Cardiac muscle cell (in vitro differentiated cells and primary cell): ENCODE data around the gene ACVR1C. TPM values are rescaled to one million over a fixed set of nuclear protein-coding genes. Genes with fewer than 3 reads are reported as not detected.

Source experiments
- DNase-seq, 2 donors: peaks; one replicate each; pipeline versions ENCODE4 v3.0.0 to v3.0.0-alpha.2; 2010 to 2017; ENCODE audit warnings: low read depth in 1 of 2, low spot score in 1 of 2
- H3K27ac ChIP-seq: fragments of 200-600 bp; sonication (generic); 2 replicates; pipeline ENCODE4 v1.5.1; 2016
- H3K27me3 ChIP-seq: fragments of 200-600 bp; sonication (generic); 2 replicates; pipeline ENCODE4 v1.6.0; 2016; ENCODE audit warnings: control low read depth
- H3K36me3 ChIP-seq: fragments of 200-600 bp; sonication (generic); 2 replicates; pipeline ENCODE4 v1.5.1; 2016; ENCODE audit warnings: control low read depth
- H3K4me1 ChIP-seq: fragments of 200-600 bp; sonication (generic); 2 replicates; pipeline ENCODE4 v1.8.1; 2017; ENCODE audit warnings: low read depth, mild to moderate bottlenecking, mixed run types
- H3K4me3 ChIP-seq: fragments of 200-600 bp; sonication (generic); 2 replicates; pipeline ENCODE4 v1.5.1; 2016; ENCODE audit warnings: mild to moderate bottlenecking
- H3K9me3 ChIP-seq: fragments of 200-600 bp; sonication (generic); 2 replicates; pipeline ENCODE4 v1.5.1; 2017; ENCODE audit warnings: low read depth, mild to moderate bottlenecking, control low read depth
- CTCF ChIP-seq: IDR thresholded peaks from 2 replicates; pipeline ENCODE4 v1.5.1; 2012; ENCODE audit warnings: low read depth, mild to moderate bottlenecking, low read length
- polyA plus RNA-seq: library from polyadenylated mRNA; unstranded; fragments of >200 nt; fragmentation: Nextera tagmentation; extraction: Ambion mirVana; gene quantifications from 2 replicates; pipeline ENCODE4 v1.2.1, GENCODE V29; 2016
- total RNA-seq: library from RNA; depleted of rRNA; stranded (reverse); fragments of >200 nt; gene quantifications from 2 replicates; pipeline ENCODE4 v1.2.3, GENCODE V29; 2016

Gene ACVR1C
- total and polyA plus RNA-seq, 2 experiments from 2014 or later, result 0.09 TPM; not detected in 1

- Histone ChIP-seq H3K36me3 (no peaks in the 10 kb centered on the region), H3K4me1 (no peaks in the 10 kb centered on the region), H3K27me3 (no peaks in the 10 kb centered on the region), H3K9me3 (no peaks in the 10 kb centered on the region), H3K4me3 (no peak overlapping the region), H3K27ac (no peak overlapping the region)
- no peak for TF ChIP-seq CTCF
- no peak for DNase-seq
Observed at GRCh38 chr2:157476953-157477709, 151.5 kb downstream of the ACVR1C start.

Other genes with a start within 250 kb of the ACVR1C start
- not detected in 2 replicates for gene CYTIP, start 184.8 kb downstream of the ACVR1C start, total RNA-seq
- 0.15 TPM in 1 of 2 replicates, not detected in the other for gene CYTIP, start 184.8 kb downstream of the ACVR1C start, polyA plus RNA-seq
- 6.1 and 7.5 TPM in 2 replicates for gene ACVR1, start 247.5 kb upstream of the ACVR1C start, total RNA-seq
- gene ACVR1, start 247.5 kb upstream of the ACVR1C start, polyA plus RNA-seq, result 9.0 and 12.9 TPM in 2 replicates